Uterus (tissue), 4 donors: ENCODE results near the gene ERF. TPM values are rescaled to one million over a fixed set of nuclear protein-coding genes. Genes with fewer than 3 reads are reported as not detected.

Source experiments
- DNase-seq, 2 donors: peaks; one replicate each; pipeline ENCODE4 v3.0.0-alpha.2; 2019 to 2020
- H3K27ac ChIP-seq, 2 donors: fragments of 200-600 bp; sonication (generic); 1 replicate in 1 of 2; 2 replicates in 1 of 2; pipeline ENCODE4 v1.5.1; 2016 to 2018
- H3K27me3 ChIP-seq, 2 donors: fragments of 200-600 bp; sonication (generic); one replicate each; pipeline ENCODE4 v1.5.1; 2018 to 2019; ENCODE audit warnings: control low read depth in 1 of 2
- H3K36me3 ChIP-seq, 2 donors: fragments of 200-600 bp; sonication (generic); one replicate each; pipeline ENCODE4 v1.5.1; 2019; ENCODE audit warnings: control low read depth in 1 of 2
- H3K4me1 ChIP-seq, 2 donors: fragments of 200-600 bp; sonication (generic); one replicate each; pipeline ENCODE4 v1.5.1; 2018 to 2019; ENCODE audit warnings: control low read depth in 1 of 2
- H3K4me3 ChIP-seq, 2 donors: fragments of 200-600 bp; sonication (generic); 1 replicate in 1 of 2; 2 replicates in 1 of 2; pipeline ENCODE4 v1.5.1; 2018 to 2019; ENCODE audit warnings: mild to moderate bottlenecking in 1 of 2
- H3K9me3 ChIP-seq, 2 donors: fragments of 200-600 bp; sonication (generic); one replicate each; pipeline ENCODE4 v1.5.1; 2019; ENCODE audit warnings: control low read depth in 1 of 2
- CTCF ChIP-seq, 4 experiments: fragments of 200-600 bp in 2 of 4; fragments of 450-650 bp in 2 of 4; sonication (generic) in 2 of 4; IDR thresholded peaks; one replicate each; pipeline ENCODE4 v1.5.1; 2016 to 2019; ENCODE audit warnings: antibody characterized with exemption in 4 of 4, mild to moderate bottlenecking in 2 of 4, moderate library complexity in 1 of 4
- POLR2A ChIP-seq, 2 donors: fragments of 450-650 bp; IDR thresholded peaks; one replicate each; pipeline ENCODE4 v1.6.1; 2016; ENCODE audit warnings: antibody characterized with exemption in 2 of 2, mild to moderate bottlenecking in 1 of 2, moderate library complexity in 1 of 2
- intact Hi-C: fragments of 100-400 bp; cut with DNase I; formaldehyde crosslinking; loops from one replicate; pipeline ENCODE4 v1.15.1; 2023; ENCODE audit warnings: low total_unique reads
- total RNA-seq, 4 donors: library from RNA; depleted of rRNA in 3 of 4; stranded (reverse); fragments of >200 nt in 3 of 4; gene quantifications; one replicate each; pipeline versions ENCODE4 v1.1.0 to v1.2.4, GENCODE V29; 2014 to 2023
- donor health status: DM: yes; HTN: yes; CAD: no.

ERF gene
- total RNA-seq, 4 donors from 2014 or later, result 14.1 to 141 (median 42.9) TPM

- H3K27ac ChIP-seq, result peak within 1 kb of the TSS; percentile 84 to 93
- no peaks in the 10 kb centered on the region for H3K36me3 ChIP-seq
- H3K4me1 ChIP-seq, result peaks cover 0 to 14% of the 10 kb centered on the region in 2 donors
- H3K4me3 ChIP-seq, result peak within 1 kb of the TSS; percentile 67 to 89
- TF ChIP-seq POLR2A (IDR thresholded peaks at IDR 0.05) (peak; percentile 77 to 79), CTCF (IDR thresholded peaks at IDR 0.05) (peak in 1 of 4 experiments; percentile 36)
- no peaks in the 10 kb centered on the region for H3K27me3 ChIP-seq
- intact Hi-C loops, result no loop called here
- peak; percentile 97 to 99 for DNase-seq
- no peaks in the 10 kb centered on the region for H3K9me3 ChIP-seq
Measured at GRCh38 chr19:42217520-42218437, 37.1 kb downstream of the ERF start, which contains the start of gene DEDD2. Gene DEDD2, minus strand, starts transcription at chr19:42217677. Its CDS starts 670 bp downstream, at chr19:42217007.

- intact Hi-C loops, result no loop called here
- DNase-seq, result peak; percentile 37 to 55
- no peaks in the 10 kb centered on the region for H3K36me3 ChIP-seq
Measured at GRCh38 chr19:42216653-42217519, 38.0 kb downstream of the ERF start.

GRCh38 chr19:42214810-42215485 lies 40.0 kb downstream of the ERF start:
- no peaks in the 10 kb centered on the region for H3K36me3 ChIP-seq
- no peaks in the 10 kb centered on the region for H3K27me3 ChIP-seq
- TF ChIP-seq POLR2A (IDR thresholded peaks at IDR 0.05) (no peak), CTCF (IDR thresholded peaks at IDR 0.05) (no peak)
- no peak for DNase-seq
- peaks cover 0 to 8% of the 10 kb centered on the region in 2 donors for H3K4me1 ChIP-seq
- H3K4me3 ChIP-seq, result no peak overlapping the region
- no peak overlapping the region for H3K27ac ChIP-seq
- no peaks in the 10 kb centered on the region for H3K9me3 ChIP-seq
- intact Hi-C loops, result no loop called here

More at GRCh38 chr19:42216653-42217519, 38.0 kb downstream of the ERF start:
- no peaks in the 10 kb centered on the region for H3K27me3 ChIP-seq
- H3K4me3 ChIP-seq, result peak overlapping the region; percentile 67 to 89
- TF ChIP-seq POLR2A (IDR thresholded peaks at IDR 0.05) (no peak), CTCF (IDR thresholded peaks at IDR 0.05) (no peak)
- H3K4me1 ChIP-seq, result peaks cover 0 to 14% of the 10 kb centered on the region in 2 donors
- H3K27ac ChIP-seq, result peak overlapping the region; percentile 84 to 93
- no peaks in the 10 kb centered on the region for H3K9me3 ChIP-seq

GRCh38 chr19:42212886-42213285 lies 42.0 kb downstream of the ERF start:
- DNase-seq, result no peak
- Histone ChIP-seq H3K27ac (no peak overlapping the region), H3K9me3 (no peaks in the 10 kb centered on the region), H3K4me3 (no peak overlapping the region), H3K4me1 (peaks cover 0 to 8% of the 10 kb centered on the region in 2 donors), H3K27me3 (no peaks in the 10 kb centered on the region), H3K36me3 (no peaks in the 10 kb centered on the region)
- intact Hi-C loops, result no loop called here
- TF ChIP-seq POLR2A (IDR thresholded peaks at IDR 0.05) (no peak), CTCF (IDR thresholded peaks at IDR 0.05) (no peak)
